Stimulated activated CD4-positive, alpha-beta T cell treated with anti-CD3 and anti-CD28 coated beads, Interleukin-15, amount 100 ng/mL, for 24 hours (primary cell): ENCODE data around the gene TAF4.
"Not testable (repeated sequence)": the region's sequence is repeated elsewhere in the genome, so short reads cannot be mapped to it uniquely, and the experiment has no call there.

Experiments used
- DNase-seq: peaks from one replicate; pipeline ENCODE4 v3.0.0-alpha.2; 2020

Gene TAF4

GRCh38 chr20:61976644-61977418 lies 88.8 kb downstream of the TAF4 start:
- no peak for DNase-seq

GRCh38 chr20:61976263-61976643 lies 89.4 kb downstream of the TAF4 start:
- no peak for DNase-seq

- DNase-seq = no peak
Observed at GRCh38 chr20:61975407-61976129, 90.1 kb downstream of the TAF4 start.

- DNase-seq = no peak
Observed at GRCh38 chr20:61974357-61974665, 91.4 kb downstream of the TAF4 start.

- DNase-seq = no peak
Observed at GRCh38 chr20:61973515-61974356, 91.9 kb downstream of the TAF4 start.

- no peak for DNase-seq
Observed at GRCh38 chr20:61972636-61973508, 92.8 kb downstream of the TAF4 start.

- DNase-seq = not testable (repeated sequence)
Observed at GRCh38 chr20:61971595-61971994, 94.1 kb downstream of the TAF4 start.

- no peak for DNase-seq
Observed at GRCh38 chr20:61970357-61970756, 95.3 kb downstream of the TAF4 start.

GRCh38 chr20:61969806-61970205 lies 95.9 kb downstream of the TAF4 start:
- no peak for DNase-seq

- DNase-seq = no peak
Observed at GRCh38 chr20:61968932-61969331, 96.7 kb downstream of the TAF4 start.

- DNase-seq = no peak
Observed at GRCh38 chr20:61968036-61968810, 97.5 kb downstream of the TAF4 start.

GRCh38 chr20:61967300-61967699 lies 98.4 kb downstream of the TAF4 start:
- no peak for DNase-seq

- DNase-seq = no peak
Observed at GRCh38 chr20:61966492-61967244, 99.0 kb downstream of the TAF4 start.

- peak; percentile 19 for DNase-seq
Observed at GRCh38 chr20:61965606-61966491, 99.8 kb downstream of the TAF4 start.

- DNase-seq = no peak
Observed at GRCh38 chr20:61964675-61965605, 100.7 kb downstream of the TAF4 start.

GRCh38 chr20:61963885-61964674 lies 101.6 kb downstream of the TAF4 start:
- DNase-seq = no peak

- no peak for DNase-seq
Observed at GRCh38 chr20:61963149-61963548, 102.5 kb downstream of the TAF4 start.

GRCh38 chr20:61960836-61961235 lies 104.8 kb downstream of the TAF4 start:
- DNase-seq = no peak
